ENCODE data around the gene MB21D2. TPM values are rescaled to one million over a fixed set of nuclear protein-coding genes. Genes with fewer than 3 reads are reported as not detected.

The MB21D2 gene
- total RNA-seq, 1 donor from 2014 or later = 33.0 TPM

- intact Hi-C loops (cut with micrococcal nuclease) = no loop called here
Measured at GRCh38 chr3:192927016-192927415, 9.4 kb upstream of the MB21D2 start.

GRCh38 chr3:192923731-192924130 is 6.1 kb upstream of the MB21D2 start:
- intact Hi-C loops (cut with micrococcal nuclease) = no loop called here

- intact Hi-C loops (cut with micrococcal nuclease) = no loop called here
Measured at GRCh38 chr3:192921793-192922192, 4.1 kb upstream of the MB21D2 start.

GRCh38 chr3:192920411-192920810 is 2.8 kb upstream of the MB21D2 start:
- intact Hi-C loops (cut with micrococcal nuclease) = no loop called here

GRCh38 chr3:192919901-192920300 is 2.2 kb upstream of the MB21D2 start:
- intact Hi-C loops (cut with micrococcal nuclease) = loop anchor here (5.0 kb wide), 2 partner anchors 38 to 672 kb away; partner anchors contain the start of gene OPA1

- intact Hi-C loops (cut with micrococcal nuclease) = loop anchor here (1.0 to 5.0 kb wide), 5 partner anchors 16 to 674 kb away; partner anchors contain the start of gene OPA1
Measured at GRCh38 chr3:192918275-192918588, 576 bp upstream of the MB21D2 start.

- intact Hi-C loops (cut with micrococcal nuclease) = loop anchor here (1.0 to 5.0 kb wide), 7 partner anchors 18 to 675 kb away; partner anchors contain the start of gene OPA1
Measured at GRCh38 chr3:192917028-192917403, 640 bp downstream of the MB21D2 start.

- intact Hi-C loops (cut with micrococcal nuclease) = loop anchor here (1.0 to 5.0 kb wide), 7 partner anchors 17 to 676 kb away; partner anchors contain the start of gene OPA1
Measured at GRCh38 chr3:192916371-192917027, 1.2 kb downstream of the MB21D2 start.

- intact Hi-C loops (cut with micrococcal nuclease) = loop anchor here (1.0 to 5.0 kb wide), 3 partner anchors 8 to 677 kb away; partner anchors contain the start of gene OPA1
Measured at GRCh38 chr3:192915722-192916121, 1.9 kb downstream of the MB21D2 start.

- intact Hi-C loops (cut with micrococcal nuclease) = loop anchor here (1.0 to 5.0 kb wide), 3 partner anchors 8 to 677 kb away; partner anchors contain the start of gene OPA1
Measured at GRCh38 chr3:192915304-192915703, 2.4 kb downstream of the MB21D2 start.

- intact Hi-C loops (cut with micrococcal nuclease) = loop anchor here (1.0 to 5.0 kb wide), 3 partner anchors 8 to 677 kb away; partner anchors contain the start of gene OPA1
Measured at GRCh38 chr3:192914848-192915247, 2.8 kb downstream of the MB21D2 start.

- intact Hi-C loops (cut with micrococcal nuclease) = no loop called here
Measured at GRCh38 chr3:192913540-192913939, 4.1 kb downstream of the MB21D2 start.

GRCh38 chr3:192911293-192911692 is 6.4 kb downstream of the MB21D2 start:
- intact Hi-C loops (cut with micrococcal nuclease) = no loop called here

- intact Hi-C loops (cut with micrococcal nuclease) = loop anchor here (1.0 kb wide), 2 partner anchors 8 kb away; no protein-coding TSS in a partner anchor
Measured at GRCh38 chr3:192907784-192908183, 9.9 kb downstream of the MB21D2 start.

GRCh38 chr3:192906940-192907339 is 10.7 kb downstream of the MB21D2 start:
- intact Hi-C loops (cut with micrococcal nuclease) = loop anchor here (1.0 kb wide), 2 partner anchors 8 kb away; no protein-coding TSS in a partner anchor

GRCh38 chr3:192905980-192906678 is 11.5 kb downstream of the MB21D2 start:
- intact Hi-C loops (cut with micrococcal nuclease) = no loop called here

GRCh38 chr3:192904632-192905289 is 12.9 kb downstream of the MB21D2 start:
- intact Hi-C loops (cut with micrococcal nuclease) = no loop called here

GRCh38 chr3:192902549-192902948 is 15.1 kb downstream of the MB21D2 start:
- intact Hi-C loops (cut with micrococcal nuclease) = no loop called here

GRCh38 chr3:192901435-192901834 is 16.2 kb downstream of the MB21D2 start:
- intact Hi-C loops (cut with micrococcal nuclease) = no loop called here

- intact Hi-C loops (cut with micrococcal nuclease) = loop anchor here (1.0 to 10.0 kb wide), 6 partner anchors 8 to 1685 kb away; partner anchors contain the start of gene MB21D2
Measured at GRCh38 chr3:192899540-192899982, 18.1 kb downstream of the MB21D2 start.

- intact Hi-C loops (cut with micrococcal nuclease) = loop anchor here (10.0 kb wide), 2 partner anchors 1068 to 1688 kb away; no protein-coding TSS in a partner anchor
Measured at GRCh38 chr3:192897005-192897404, 20.7 kb downstream of the MB21D2 start.

All from T-helper 1 cell treated with Interleukin-12 subunit alpha and Interleukin-12 subunit beta and Interleukin-4 antibody, amounts not matched to agents 30 ng/mL and 1 ng/mL, for 36 hours (primary cell).